Prostate gland (tissue), 2 donors: Measurements from ENCODE around the gene TTYH3. TPM values are rescaled to one million over a fixed set of nuclear protein-coding genes. Genes with fewer than 3 reads are reported as not detected.

Experiments
- DNase-seq: peaks from one replicate; pipeline ENCODE4 v3.0.0-alpha.2; 2019; ENCODE audit warnings: low spot score
- H3K27ac ChIP-seq, 2 donors: fragments of 200-600 bp; sonication (generic); 2 replicates each; pipeline ENCODE4 v1.5.1; 2017 to 2019
- H3K27me3 ChIP-seq: fragments of 200-600 bp; sonication (generic); replicated peaks from 2 replicates; pipeline ENCODE4 v1.5.1; 2019; ENCODE audit not compliant: insufficient read depth
- H3K36me3 ChIP-seq, 2 donors: fragments of 200-600 bp; sonication (generic); 1 replicate in 1 of 2; 2 replicates in 1 of 2; pipeline versions ENCODE4 v1.5.1 to v1.8.1; 2017 to 2019
- H3K4me1 ChIP-seq: fragments of 200-600 bp; sonication (generic); replicated peaks from 2 replicates; pipeline ENCODE4 v1.5.1; 2019
- H3K4me3 ChIP-seq, 2 donors: fragments of 200-600 bp; sonication (generic); 2 replicates each; pipeline ENCODE4 v1.5.1; 2017 to 2019
- H3K9me3 ChIP-seq: fragments of 200-600 bp; sonication (generic); 2 replicates; pipeline ENCODE4 v1.5.1; 2017
- CTCF ChIP-seq, 4 experiments: fragments of 200-600 bp in 2 of 4; fragments of 450-650 bp in 2 of 4; sonication (generic) in 2 of 4; IDR thresholded peaks; 1 replicate in 3 of 4; 2 replicates in 1 of 4; pipeline ENCODE4 v1.5.1; 2016 to 2019; ENCODE audit warnings: antibody characterized with exemption in 4 of 4, mild to moderate bottlenecking in 2 of 4, moderate library complexity in 2 of 4
- POLR2A ChIP-seq: fragments of 450-650 bp; IDR thresholded peaks from one replicate; pipeline ENCODE4 v1.6.1; 2016; ENCODE audit warnings: antibody characterized with exemption, mild to moderate bottlenecking
- POLR2AphosphoS5 ChIP-seq: sonication (generic); formaldehyde crosslinking; IDR thresholded peaks from one replicate; pipeline ENCODE4 v1.6.1; 2017; ENCODE audit warnings: antibody characterized with exemption
- WGBS: methylation state at CpG from one replicate; pipeline ENCODE4 v1.1.5; 2018; 5-methylcytosine and 5-hydroxymethylcytosine counted together
- intact Hi-C: fragments of 100-400 bp; cut with DNase I; formaldehyde crosslinking; loops from one replicate; pipeline ENCODE4 v1.14.2; 2022
- total RNA-seq, 2 donors: library from RNA; depleted of rRNA; stranded (reverse); fragments of >200 nt; gene quantifications; one replicate each; pipeline ENCODE4 v1.1.0, GENCODE V29; 2016

The TTYH3 gene
- total RNA-seq, 2 donors from 2014 or later = 30.1 to 76.2 TPM

GRCh38 chr7:2662273-2663120 lies 30.7 kb downstream of the TTYH3 start:
- Histone ChIP-seq H3K27me3 (no peaks in the 10 kb centered on the region), H3K9me3 (no peaks in the 10 kb centered on the region), H3K4me1 (no peaks in the 10 kb centered on the region), H3K36me3 (no peaks in the 10 kb centered on the region), H3K27ac (no peak overlapping the region), H3K4me3 (no peak overlapping the region)
- WGBS = 75% methylated on average over 33 of the region's 33 CpGs
- intact Hi-C loops = no loop called here
- TF ChIP-seq POLR2AphosphoS5 (no peak), POLR2A (no peak), CTCF (IDR thresholded peaks at IDR 0.05) (no peak)
- no peak for DNase-seq

- WGBS = 74% methylated on average over 27 of the region's 30 CpGs
- no peaks in the 10 kb centered on the region for H3K4me1 ChIP-seq
- no peak overlapping the region for H3K4me3 ChIP-seq
- H3K9me3 ChIP-seq = no peaks in the 10 kb centered on the region
- no peaks in the 10 kb centered on the region for H3K36me3 ChIP-seq
- H3K27ac ChIP-seq = no peak overlapping the region
- intact Hi-C loops = no loop called here
- no peaks in the 10 kb centered on the region for H3K27me3 ChIP-seq
- DNase-seq = no peak
- TF ChIP-seq POLR2A (no peak), POLR2AphosphoS5 (peak; percentile 14)
These were observed 31.5 kb downstream of the TTYH3 start for GRCh38 chr7:2663121-2663886.

- H3K27ac ChIP-seq = no peak overlapping the region
- H3K27me3 ChIP-seq = no peaks in the 10 kb centered on the region
- H3K4me3 ChIP-seq = no peak overlapping the region
- intact Hi-C loops = no loop called here
- no peaks in the 10 kb centered on the region for H3K9me3 ChIP-seq
- no peaks in the 10 kb centered on the region for H3K36me3 ChIP-seq
- DNase-seq = no peak
- WGBS = 58% methylated on average over 4 of the region's 4 CpGs
- H3K4me1 ChIP-seq = no peaks in the 10 kb centered on the region
- no peak for TF ChIP-seq POLR2AphosphoS5
- TF ChIP-seq POLR2A = no peak
- TF ChIP-seq CTCF (IDR thresholded peaks at IDR 0.05) = no peak
These were observed 32.2 kb downstream of the TTYH3 start for GRCh38 chr7:2663960-2664359.

- no peak for TF ChIP-seq POLR2AphosphoS5
- no peak for TF ChIP-seq CTCF (IDR thresholded peaks at IDR 0.05)
- no peak for TF ChIP-seq POLR2A
- H3K4me3 ChIP-seq = no peak overlapping the region
- no peaks in the 10 kb centered on the region for H3K9me3 ChIP-seq
- H3K27ac ChIP-seq = no peak overlapping the region
- no peak for DNase-seq
- no peaks in the 10 kb centered on the region for H3K4me1 ChIP-seq
- no peaks in the 10 kb centered on the region for H3K36me3 ChIP-seq
- WGBS = 61% methylated on average over 33 of the region's 33 CpGs
- intact Hi-C loops = no loop called here
- H3K27me3 ChIP-seq = no peaks in the 10 kb centered on the region
These were observed 33.6 kb downstream of the TTYH3 start for GRCh38 chr7:2665359-2665791.

GRCh38 chr7:2666155-2666554 lies 34.4 kb downstream of the TTYH3 start:
- intact Hi-C loops = no loop called here
- Histone ChIP-seq H3K4me3 (no peak overlapping the region), H3K4me1 (no peaks in the 10 kb centered on the region), H3K27me3 (no peaks in the 10 kb centered on the region), H3K9me3 (no peaks in the 10 kb centered on the region), H3K27ac (no peak overlapping the region), H3K36me3 (no peaks in the 10 kb centered on the region)
- 57% methylated on average over 5 of the region's 6 CpGs for WGBS
- TF ChIP-seq POLR2A (no peak), CTCF (IDR thresholded peaks at IDR 0.05) (no peak), POLR2AphosphoS5 (no peak)
- DNase-seq = no peak
